MCF 10A (cell line): ENCODE results near the gene SEMA3A. TPM values are rescaled to one million over a fixed set of nuclear protein-coding genes. Genes with fewer than 3 reads are reported as not detected.
A peak's percentile ranks its signal among the peaks of the same experiment; 100 is the strongest.

Experiments
- BruUV-seq: library from RNA; stranded (reverse); fragments of 400-500 nt; replicated peaks from 2 replicates; lab custom pipeline; 2021; lab: Mats Ljungman, UMichigan
- CTCF ChIA-PET: fragments of 300-600 bp; sonication (Branson Sonifier 250); formaldehyde crosslinking; extraction: SDS; loops from one replicate; lab custom pipeline; 2021; ENCODE audit warnings: antibody characterized with exemption, inconsistent platforms; lab: Yijun Ruan, JAX
- POLR2A ChIA-PET: fragments of 300-600, 350-650 bp; sonication (Branson Sonifier 250); formaldehyde crosslinking; extraction: SDS; loops from one replicate; lab custom pipeline; 2020; ENCODE audit warnings: antibody characterized with exemption, inconsistent platforms; lab: Yijun Ruan, JAX
- DNase-seq: peaks from one replicate; pipeline ENCODE4 v3.0.0-alpha.2; 2018; ENCODE audit not compliant: unreplicated experiment
- H3K27ac Mint-ChIP-seq: one replicate; pipeline ENCODE4 v1.8.0; 2022; ENCODE audit warnings: mild to moderate bottlenecking, low read depth, mixed read lengths; ENCODE audit not compliant: unreplicated experiment
- H3K27me3 Mint-ChIP-seq: one replicate; pipeline ENCODE4 v1.8.0; 2022; ENCODE audit warnings: mixed read lengths; ENCODE audit not compliant: insufficient read depth, unreplicated experiment
- H3K36me3 Mint-ChIP-seq: one replicate; pipeline ENCODE4 v1.8.0; 2022; ENCODE audit warnings: mild to moderate bottlenecking, moderate library complexity, mixed read lengths; ENCODE audit not compliant: insufficient read depth, unreplicated experiment
- H3K4me1 Mint-ChIP-seq: one replicate; pipeline ENCODE4 v1.8.0; 2022; ENCODE audit warnings: mixed read lengths; ENCODE audit not compliant: insufficient read depth, unreplicated experiment
- H3K4me3 Mint-ChIP-seq: one replicate; pipeline ENCODE4 v1.8.0; 2022; ENCODE audit warnings: mild to moderate bottlenecking, moderate library complexity, mixed read lengths; ENCODE audit not compliant: unreplicated experiment
- H3K9me3 Mint-ChIP-seq: one replicate; pipeline ENCODE4 v1.8.0; 2022; ENCODE audit warnings: mixed read lengths; ENCODE audit not compliant: unreplicated experiment
- intact Hi-C: fragments of 100-400 bp; cut with micrococcal nuclease; formaldehyde crosslinking; loops from 2 replicates; pipeline ENCODE4 v1.14.1; 2022
- total RNA-seq: library from RNA; stranded (reverse); gene quantifications from 2 replicates; pipeline ENCODE4 v1.2.3, GENCODE V29; 2022
- TF ChIP-seq, protein P1 (sequence below): fragments of 200-600 bp; IDR thresholded peaks from one replicate; pipeline ENCODE4 v1.8.0; 2022; ENCODE audit warnings: antibody characterized with exemption, mild to moderate bottlenecking; ENCODE audit not compliant: unreplicated experiment

Gene SEMA3A
- total RNA-seq, 1 experiment from 2014 or later = 3.2 TPM

DNA sequence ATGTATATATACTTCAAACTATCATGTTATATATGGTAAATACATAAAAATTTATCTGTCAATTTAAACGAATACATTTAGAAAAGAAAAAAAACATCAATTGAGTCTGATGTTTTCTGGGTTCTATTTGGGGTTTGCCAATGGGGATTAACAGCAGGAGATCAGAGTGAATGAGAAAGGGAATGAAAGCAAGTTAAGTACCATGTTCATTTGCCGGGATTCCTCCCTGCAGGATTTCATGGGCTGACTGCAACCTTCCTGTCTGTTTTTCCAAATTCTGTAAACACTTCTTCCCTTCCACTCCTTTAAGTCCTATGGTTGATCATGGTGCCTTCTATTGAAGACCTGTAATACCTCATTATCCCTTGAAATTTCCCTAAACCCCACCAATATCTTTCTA lies 33.9 kb upstream of the SEMA3A start:
- no peak overlapping the region for H3K4me3 Mint-ChIP-seq
- no TSS peak for BruUV-seq
- peaks cover 19% of the 10 kb centered on the region for H3K4me1 Mint-ChIP-seq
- POLR2A ChIA-PET = no interaction called here
- H3K36me3 Mint-ChIP-seq = no peaks in the 10 kb centered on the region
- intact Hi-C loops = no loop called here
- CTCF ChIA-PET = no interaction called here
- no peak overlapping the region for H3K27ac Mint-ChIP-seq
- no peak for DNase-seq
- H3K27me3 Mint-ChIP-seq = no peaks in the 10 kb centered on the region
- H3K9me3 Mint-ChIP-seq = no peaks in the 10 kb centered on the region
- TF ChIP-seq, protein P1, sequence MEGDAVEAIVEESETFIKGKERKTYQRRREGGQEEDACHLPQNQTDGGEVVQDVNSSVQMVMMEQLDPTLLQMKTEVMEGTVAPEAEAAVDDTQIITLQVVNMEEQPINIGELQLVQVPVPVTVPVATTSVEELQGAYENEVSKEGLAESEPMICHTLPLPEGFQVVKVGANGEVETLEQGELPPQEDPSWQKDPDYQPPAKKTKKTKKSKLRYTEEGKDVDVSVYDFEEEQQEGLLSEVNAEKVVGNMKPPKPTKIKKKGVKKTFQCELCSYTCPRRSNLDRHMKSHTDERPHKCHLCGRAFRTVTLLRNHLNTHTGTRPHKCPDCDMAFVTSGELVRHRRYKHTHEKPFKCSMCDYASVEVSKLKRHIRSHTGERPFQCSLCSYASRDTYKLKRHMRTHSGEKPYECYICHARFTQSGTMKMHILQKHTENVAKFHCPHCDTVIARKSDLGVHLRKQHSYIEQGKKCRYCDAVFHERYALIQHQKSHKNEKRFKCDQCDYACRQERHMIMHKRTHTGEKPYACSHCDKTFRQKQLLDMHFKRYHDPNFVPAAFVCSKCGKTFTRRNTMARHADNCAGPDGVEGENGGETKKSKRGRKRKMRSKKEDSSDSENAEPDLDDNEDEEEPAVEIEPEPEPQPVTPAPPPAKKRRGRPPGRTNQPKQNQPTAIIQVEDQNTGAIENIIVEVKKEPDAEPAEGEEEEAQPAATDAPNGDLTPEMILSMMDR = no peak

- ChIA-PET POLR2A (no interaction called here), CTCF (no interaction called here)
- TF ChIP-seq, protein P1 = no peak
- no TSS peak for BruUV-seq
- intact Hi-C loops = no loop called here
- Mint-ChIP-seq H3K36me3 (no peaks in the 10 kb centered on the region), H3K27me3 (no peaks in the 10 kb centered on the region), H3K9me3 (no peaks in the 10 kb centered on the region), H3K4me3 (no peak overlapping the region), H3K27ac (no peak overlapping the region), H3K4me1 (peaks cover 7% of the 10 kb centered on the region)
- no peak for DNase-seq
These were observed 32.2 kb upstream of the SEMA3A start for GRCh38 chr7:84226759-84227158.

DNA sequence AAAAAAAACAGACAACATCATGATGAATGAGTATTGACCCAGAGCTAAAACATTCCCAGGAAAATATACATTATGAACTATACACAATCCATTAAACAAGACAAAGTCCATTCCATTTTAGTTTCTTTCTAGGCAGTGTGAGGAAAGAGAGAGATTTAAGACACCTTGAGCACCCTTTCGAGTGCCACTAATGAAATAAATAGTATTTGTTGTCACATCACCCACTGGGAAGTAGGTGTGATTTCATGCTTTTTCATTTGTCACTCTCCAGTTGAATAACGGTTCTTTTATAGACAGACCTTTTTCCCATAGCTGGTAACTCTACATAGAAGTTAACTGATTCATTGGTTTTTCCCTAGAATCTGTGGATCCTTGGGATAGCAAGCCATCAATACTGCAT lies 29.9 kb upstream of the SEMA3A start:
- Mint-ChIP-seq H3K36me3 (no peaks in the 10 kb centered on the region), H3K9me3 (no peaks in the 10 kb centered on the region), H3K27me3 (no peaks in the 10 kb centered on the region), H3K4me1 (no peaks in the 10 kb centered on the region), H3K27ac (no peak overlapping the region), H3K4me3 (no peak overlapping the region)
- no TSS peak for BruUV-seq
- POLR2A ChIA-PET = no interaction called here
- no peak for DNase-seq
- TF ChIP-seq, protein P1 = no peak
- CTCF ChIA-PET = no interaction called here
- intact Hi-C loops = no loop called here

DNA sequence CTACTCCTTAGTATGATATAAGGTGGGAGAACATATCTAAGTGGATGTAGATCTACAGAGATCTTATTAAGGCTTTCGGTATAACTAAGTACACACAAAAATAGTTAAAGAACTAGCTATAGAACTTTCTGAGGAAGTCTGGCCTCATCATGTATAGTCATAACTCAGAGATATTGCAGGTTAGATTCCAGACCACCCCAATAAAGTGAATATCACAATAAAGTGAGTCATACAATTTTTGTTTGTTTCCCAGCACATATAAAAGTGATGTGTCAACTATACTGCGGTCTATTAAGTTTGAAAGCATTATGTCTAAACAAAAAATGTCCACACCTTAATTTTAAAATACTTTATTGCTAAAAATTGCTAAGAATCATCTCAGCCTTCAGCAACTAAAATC lies 24.7 kb upstream of the SEMA3A start:
- Mint-ChIP-seq H3K4me3 (no peak overlapping the region), H3K27me3 (no peaks in the 10 kb centered on the region), H3K9me3 (no peaks in the 10 kb centered on the region), H3K27ac (peak overlapping the region; percentile 35), H3K36me3 (no peaks in the 10 kb centered on the region), H3K4me1 (peaks cover 6% of the 10 kb centered on the region)
- TF ChIP-seq, protein P1 = no peak
- POLR2A ChIA-PET = interaction anchor here (1.3 kb wide), 1 partner anchor 10 kb away, joined by 4 read pairs; no protein-coding TSS in a partner anchor
- intact Hi-C loops = no loop called here
- no TSS peak for BruUV-seq
- CTCF ChIA-PET = interaction anchor here (0.6 kb wide), 1 partner anchor 99 kb away, joined by 3 read pairs; no protein-coding TSS in a partner anchor
- DNase-seq = peak; percentile 40
